Epithelial cell of esophagus (primary cell): ENCODE measurements around the gene CYB561D1.
A peak's percentile ranks its signal among the peaks of the same experiment; 100 is the strongest.

Source experiments
- DNase-seq: peaks from one replicate; pipeline ENCODE4 v3.0.0; 2010; ENCODE audit warnings: low read depth
- H3K4me3 ChIP-seq: 2 replicates; pipeline ENCODE4 v1.5.1; 2011; ENCODE audit warnings: mild to moderate bottlenecking, low read length, control low read depth
- CTCF ChIP-seq: IDR thresholded peaks from 2 replicates; pipeline ENCODE4 v1.5.1; 2011; ENCODE audit warnings: low read depth, mild to moderate bottlenecking, low read length, control low read depth, inconsistent platforms; ENCODE audit not compliant: insufficient read depth; ENCODE audit errors: missing control alignments

Gene CYB561D1

GRCh38 chr1:109543283-109543987 lies 49.5 kb downstream of the CYB561D1 start:
- no peak overlapping the region for H3K4me3 ChIP-seq
- DNase-seq = no peak
- TF ChIP-seq CTCF = no peak

- DNase-seq = no peak
- no peak overlapping the region for H3K4me3 ChIP-seq
- no peak for TF ChIP-seq CTCF
Observed at GRCh38 chr1:109543988-109544735, 50.3 kb downstream of the CYB561D1 start.

GRCh38 chr1:109546311-109547109 lies 52.6 kb downstream of the CYB561D1 start:
- DNase-seq = peak; percentile 89
- TF ChIP-seq CTCF = peak; percentile 90
- peak overlapping the region; percentile 99 for H3K4me3 ChIP-seq

- peak; percentile 32 for DNase-seq
- peak overlapping the region; percentile 99 for H3K4me3 ChIP-seq
- no peak for TF ChIP-seq CTCF
Observed at GRCh38 chr1:109547463-109548320, 53.8 kb downstream of the CYB561D1 start.

- DNase-seq = peak; percentile 98
- H3K4me3 ChIP-seq = peak within 1 kb of the TSS; percentile 99
- no peak for TF ChIP-seq CTCF
Observed at GRCh38 chr1:109548321-109549267, 54.7 kb downstream of the CYB561D1 start, which contains the start of gene GNAI3. Gene GNAI3, plus strand, starts transcription at chr1:109548615. Its CDS starts 106 bp downstream, at chr1:109548721.
